ENCODE measurements around the gene GABRB2. TPM values are rescaled to one million over a fixed set of nuclear protein-coding genes. Genes with fewer than 3 reads are reported as not detected.

The GABRB2 gene
- total and polyA plus RNA-seq, 2 of the 13 experiments (the other 11 are each of a cell fraction or from before 2014, with no cell fraction given) = 0.01 TPM; not detected in 1

DNA sequence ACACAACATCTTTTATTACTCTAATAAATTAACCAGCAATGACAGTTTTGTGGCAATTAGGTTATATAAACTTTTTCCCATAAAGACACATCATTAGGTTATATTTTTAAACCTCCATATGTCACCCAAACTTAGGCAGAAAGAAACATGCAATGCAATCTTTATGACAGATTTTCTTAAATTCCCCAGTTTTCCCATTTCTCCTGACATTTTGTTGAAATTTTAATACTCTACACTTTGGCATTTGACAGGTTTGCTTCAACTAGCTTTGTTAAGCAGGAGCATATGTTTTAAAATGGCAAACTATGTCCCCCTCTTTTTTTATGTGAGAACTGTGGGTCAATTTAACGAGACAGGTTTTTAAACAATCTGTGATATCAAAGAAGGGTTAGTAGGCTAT lies 155.5 kb downstream of the GABRB2 start (continued):
- TF ChIP-seq ZNF709 (CRISPR knock-in tag; IDR thresholded peaks at IDR 0.05) = no peak

DNA sequence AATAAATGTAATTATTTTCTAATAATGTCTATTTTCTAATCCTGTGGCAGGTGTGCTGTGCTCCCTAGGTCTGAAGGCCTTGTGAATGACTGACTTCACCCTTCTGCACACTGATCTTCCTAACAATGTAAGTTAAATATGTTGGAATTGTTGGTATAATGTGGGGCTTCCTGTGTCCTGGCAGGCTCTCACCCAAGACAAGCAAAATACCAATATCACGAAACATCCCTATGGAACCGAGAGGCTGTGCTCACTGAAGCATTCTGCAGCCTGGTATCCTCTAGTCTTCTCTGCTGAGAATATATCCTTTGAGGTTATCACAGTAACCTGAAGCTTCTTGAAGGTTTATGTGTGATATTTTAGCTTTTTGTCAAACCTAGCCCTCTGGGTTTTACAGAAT lies 159.4 kb downstream of the GABRB2 start:
- no TSS peak for BruUV-seq (replicated peaks)
- 0% methylated on average over 2 of the region's 2 CpGs for WGBS (ENCODE audit: low lambda C conversion rate)
- H4K20me1 ChIP-seq (ENCODE audit: insufficient read depth, low read length) = no peaks in the 10 kb centered on the region
- H3K79me2 ChIP-seq (ENCODE audit: insufficient read depth, low read length) = no peaks in the 10 kb centered on the region
- no peaks in the 10 kb centered on the region for H3K9me3 ChIP-seq (ENCODE audit: low read length)
- no peak for ATAC-seq
- no peaks in the 10 kb centered on the region for H3K4me1 ChIP-seq (ENCODE audit: insufficient read depth, low read length)
- FAIRE-seq = no peak
- H3K36me3 ChIP-seq (replicated peaks in 1 of 2; ENCODE audit: control insufficient read depth in 1 of 2, insufficient read depth in 2 of 2, low read length in 2 of 2) = no peaks in the 10 kb centered on the region
- CTCF ChIA-PET (ENCODE audit: low intra/inter-chr PET ratio, low total read pairs) = no interaction called here
- DNase-seq (ENCODE audit: low spot score) = no peak
- no peak overlapping the region for H3K27ac ChIP-seq (ENCODE audit: extremely low read length, insufficient read depth, low read length)
- in situ Hi-C loops (cut with HindIII; ENCODE audit: extremely low pct_ligation_motif_present, low pct_unique_long_range_greater_than_20kb) = no loop called here
- no peak overlapping the region for H3K9ac ChIP-seq (ENCODE audit: insufficient read depth, low read depth, low read length)
- no peak for TF ChIP-seq ZFP62 (CRISPR knock-in tag; IDR thresholded peaks at IDR 0.05)
- no peak for TF ChIP-seq ZNF83 (CRISPR knock-in tag; IDR thresholded peaks at IDR 0.05; ENCODE audit: borderline replicate concordance)
- no peak for TF ChIP-seq ZNF335 (CRISPR knock-in tag; IDR thresholded peaks at IDR 0.05)
- TF ChIP-seq TEAD2 (CRISPR knock-in tag; IDR thresholded peaks at IDR 0.05) = no peak
- TF ChIP-seq, protein P1, sequence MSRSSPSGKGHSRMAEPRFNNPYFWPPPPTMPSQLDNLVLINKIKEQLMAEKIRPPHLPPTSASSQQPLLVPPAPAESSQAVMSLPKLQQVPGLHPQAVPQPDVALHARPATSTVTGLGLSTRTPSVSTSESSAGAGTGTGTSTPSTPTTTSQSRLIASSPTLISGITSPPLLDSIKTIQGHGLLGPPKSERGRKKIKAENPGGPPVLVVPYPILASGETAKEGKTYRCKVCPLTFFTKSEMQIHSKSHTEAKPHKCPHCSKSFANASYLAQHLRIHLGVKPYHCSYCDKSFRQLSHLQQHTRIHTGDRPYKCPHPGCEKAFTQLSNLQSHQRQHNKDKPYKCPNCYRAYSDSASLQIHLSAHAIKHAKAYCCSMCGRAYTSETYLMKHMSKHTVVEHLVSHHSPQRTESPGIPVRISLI (CRISPR knock-in tag; IDR thresholded peaks at IDR 0.05; ENCODE audit: borderline replicate concordance) = no peak
- no peak for TF ChIP-seq FOXK1 (CRISPR knock-in tag; IDR thresholded peaks at IDR 0.05; ENCODE audit: borderline replicate concordance, low read depth)
- TF ChIP-seq ZNF616 (CRISPR knock-in tag; IDR thresholded peaks at IDR 0.05; ENCODE audit: low read depth) = no peak
- TF ChIP-seq, protein P2, sequence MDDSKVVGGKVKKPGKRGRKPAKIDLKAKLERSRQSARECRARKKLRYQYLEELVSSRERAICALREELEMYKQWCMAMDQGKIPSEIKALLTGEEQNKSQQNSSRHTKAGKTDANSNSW (CRISPR knock-in tag; IDR thresholded peaks at IDR 0.05; ENCODE audit: borderline replicate concordance) = no peak
- TF ChIP-seq SRSF1 (optimal IDR thresholded peaks at IDR 0.05; ENCODE audit: low read depth, low read length) = no peak
- intact Hi-C loops (cut with micrococcal nuclease; ENCODE audit: unreplicated experiment) = no loop called here
- H3K4me2 ChIP-seq (ENCODE audit: low read depth, low read length) = no peak overlapping the region
- no peak overlapping the region for H3K4me3 ChIP-seq (replicated peaks in 1 of 3; ENCODE audit: insufficient read depth in 1 of 3, low read depth in 2 of 3, low read length in 3 of 3)
- no peaks in the 10 kb centered on the region; a peak in 1 of 5 replicates for H3K27me3 ChIP-seq (ENCODE audit: control insufficient read depth in 1 of 2, insufficient read depth in 2 of 2, low read length in 2 of 2)
- H2AFZ ChIP-seq (ENCODE audit: low read length) = no peak overlapping the region
- POLR2A ChIA-PET = no interaction called here
